Measurements from ENCODE around the gene TMPRSS11A.

GRCh38 chr4:67940506-67940905 lies 22.8 kb downstream of the TMPRSS11A start:
- TF ChIP-seq, protein P1, sequence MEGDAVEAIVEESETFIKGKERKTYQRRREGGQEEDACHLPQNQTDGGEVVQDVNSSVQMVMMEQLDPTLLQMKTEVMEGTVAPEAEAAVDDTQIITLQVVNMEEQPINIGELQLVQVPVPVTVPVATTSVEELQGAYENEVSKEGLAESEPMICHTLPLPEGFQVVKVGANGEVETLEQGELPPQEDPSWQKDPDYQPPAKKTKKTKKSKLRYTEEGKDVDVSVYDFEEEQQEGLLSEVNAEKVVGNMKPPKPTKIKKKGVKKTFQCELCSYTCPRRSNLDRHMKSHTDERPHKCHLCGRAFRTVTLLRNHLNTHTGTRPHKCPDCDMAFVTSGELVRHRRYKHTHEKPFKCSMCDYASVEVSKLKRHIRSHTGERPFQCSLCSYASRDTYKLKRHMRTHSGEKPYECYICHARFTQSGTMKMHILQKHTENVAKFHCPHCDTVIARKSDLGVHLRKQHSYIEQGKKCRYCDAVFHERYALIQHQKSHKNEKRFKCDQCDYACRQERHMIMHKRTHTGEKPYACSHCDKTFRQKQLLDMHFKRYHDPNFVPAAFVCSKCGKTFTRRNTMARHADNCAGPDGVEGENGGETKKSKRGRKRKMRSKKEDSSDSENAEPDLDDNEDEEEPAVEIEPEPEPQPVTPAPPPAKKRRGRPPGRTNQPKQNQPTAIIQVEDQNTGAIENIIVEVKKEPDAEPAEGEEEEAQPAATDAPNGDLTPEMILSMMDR (IDR thresholded peaks at IDR 0.05), result no peak
- no peak for TF ChIP-seq POLR2A (IDR thresholded peaks at IDR 0.05)
